ENCODE measurements around the gene VEZF1.
"Not testable (repeated sequence)": the region's sequence is repeated elsewhere in the genome, so short reads cannot be mapped to it uniquely, and the experiment has no call there.

The VEZF1 gene

DNA sequence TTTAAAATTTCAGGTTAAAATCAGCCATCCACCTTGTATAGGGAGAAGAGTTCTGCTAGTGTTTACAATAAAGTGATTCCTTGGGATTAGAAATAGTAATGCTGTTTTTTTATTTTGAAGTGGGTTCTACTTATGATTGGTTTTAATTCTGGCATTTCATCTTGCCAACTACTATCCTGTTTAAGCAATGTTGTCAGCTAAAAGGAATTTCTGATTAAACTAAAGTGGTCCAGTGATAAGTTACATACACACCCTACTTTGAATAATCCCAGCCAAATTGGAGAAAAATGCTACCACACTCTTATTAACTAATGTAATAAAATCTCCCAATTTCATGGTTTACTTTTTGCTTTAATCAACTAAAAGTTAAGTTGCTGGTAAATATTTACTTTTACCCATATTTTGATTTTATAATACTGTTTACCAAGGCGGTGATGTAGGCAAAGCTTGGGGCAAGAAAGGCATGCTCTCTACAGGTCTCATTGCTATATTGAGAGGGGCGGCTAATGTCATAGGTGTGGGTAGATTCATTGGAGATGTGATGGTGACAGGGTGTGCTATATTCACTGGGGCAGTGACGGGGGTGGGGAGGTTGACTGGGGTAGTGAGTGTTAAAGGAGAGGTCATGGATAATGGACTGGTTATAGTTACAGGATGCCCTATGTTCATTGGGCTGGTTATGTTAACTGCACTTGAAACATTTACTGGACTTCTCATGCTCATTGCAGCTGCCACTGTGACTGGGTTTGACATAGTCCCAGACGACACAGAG is 13.8 kb downstream of the VEZF1 start:
- DNase-seq = not testable (repeated sequence)

DNA sequence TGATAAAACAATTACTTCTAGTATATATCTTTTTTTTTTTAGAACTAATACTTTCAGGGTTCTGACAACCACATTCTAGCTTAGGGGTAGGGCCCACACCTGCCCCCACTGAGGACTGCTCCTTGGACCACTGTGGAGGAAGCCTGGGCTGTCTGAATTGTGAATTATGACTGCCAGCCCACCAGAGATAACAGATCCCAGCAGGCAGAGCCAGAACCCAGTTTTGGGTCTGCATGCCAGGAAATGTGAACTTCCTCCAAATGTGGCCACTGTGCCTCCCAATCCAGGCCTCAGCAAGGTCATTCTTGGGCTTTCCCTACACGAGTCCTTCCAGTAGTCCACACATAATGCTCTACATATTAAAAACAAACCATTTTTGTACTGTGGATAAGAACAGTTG is 15.9 kb downstream of the VEZF1 start:
- DNase-seq = no peak

- DNase-seq = no peak
Measured at GRCh38 chr17:57971572-57971971, 16.5 kb downstream of the VEZF1 start.

- DNase-seq = no peak
Measured at GRCh38 chr17:57970710-57971109, 17.3 kb downstream of the VEZF1 start.

GRCh38 chr17:57968456-57968855 is 19.6 kb downstream of the VEZF1 start:
- DNase-seq = no peak

DNA sequence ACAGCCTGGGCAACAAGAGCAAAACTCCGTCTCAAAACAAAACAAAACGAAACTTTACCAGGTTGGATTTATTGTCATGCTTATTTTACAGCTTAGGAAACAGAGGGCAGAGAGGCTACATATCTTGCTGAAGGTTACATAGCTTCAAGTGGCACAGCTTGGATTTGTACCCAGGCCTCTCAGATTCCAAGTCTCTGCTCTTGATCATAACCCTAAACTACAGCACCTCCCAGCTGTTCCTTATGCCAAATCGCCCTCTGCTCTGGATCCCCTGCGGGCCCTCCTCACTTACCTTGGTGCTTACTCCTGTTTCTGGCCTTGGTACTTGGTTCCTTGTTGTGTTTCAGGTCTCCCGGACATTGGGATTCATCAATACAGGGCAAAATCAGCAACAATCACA is 21.2 kb downstream of the VEZF1 start:
- no peak for DNase-seq

DNA sequence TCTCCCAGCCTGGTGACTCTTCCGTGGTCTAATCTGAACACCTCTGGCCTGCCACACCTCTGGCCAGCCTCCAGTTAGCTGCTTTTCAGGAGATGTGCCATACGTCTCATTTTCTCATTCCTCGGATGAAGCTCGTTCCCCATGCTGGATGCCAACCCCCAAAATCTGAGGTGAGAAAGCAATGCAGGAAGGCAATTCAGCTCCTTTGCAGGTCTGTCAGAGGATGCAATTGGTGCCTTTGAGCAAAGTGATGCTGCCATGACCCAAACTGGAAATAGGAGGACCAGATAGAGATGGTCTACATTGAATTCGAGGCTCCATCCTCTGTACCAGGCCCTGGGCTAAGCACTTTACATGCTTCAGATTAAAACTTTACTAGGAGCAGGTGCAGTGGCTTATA is 21.8 kb downstream of the VEZF1 start:
- DNase-seq = no peak

DNA sequence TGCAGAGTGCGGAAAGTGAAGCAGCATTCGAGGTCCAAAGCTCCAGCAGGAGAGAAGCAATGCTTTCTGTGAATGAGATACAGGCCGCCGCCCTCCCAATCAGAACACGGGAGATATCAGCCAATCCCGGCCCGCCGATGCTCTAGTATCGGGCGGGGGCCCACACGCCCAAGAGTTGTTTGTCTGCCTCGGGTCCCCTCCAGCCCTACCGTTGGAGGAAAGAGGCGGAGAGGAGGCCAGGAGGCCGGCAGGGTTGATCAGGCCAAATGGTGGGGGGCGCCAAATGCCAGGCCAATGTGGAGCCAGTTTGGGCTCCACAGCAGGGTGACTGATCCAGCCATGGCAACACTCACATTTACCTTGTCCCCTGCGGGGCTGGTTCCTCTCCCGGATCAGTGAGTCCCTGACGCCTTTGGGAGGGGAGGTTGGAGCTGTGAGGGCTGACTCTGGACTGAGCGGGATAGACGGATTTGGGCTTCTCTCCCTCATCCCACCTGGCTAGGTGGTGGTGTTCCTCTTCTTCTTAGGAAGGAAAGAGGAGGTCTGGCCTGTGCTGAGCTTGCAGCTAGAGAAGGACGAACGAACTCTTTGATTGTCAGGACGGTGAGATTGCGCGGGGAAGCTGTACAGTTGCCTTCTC is 22.4 kb downstream of the VEZF1 start:
- DNase-seq = no peak

- DNase-seq = no peak
Measured at GRCh38 chr17:57963149-57963511, 24.9 kb downstream of the VEZF1 start.

GRCh38 chr17:57962279-57963148 is 25.5 kb downstream of the VEZF1 start:
- DNase-seq = no peak

DNA sequence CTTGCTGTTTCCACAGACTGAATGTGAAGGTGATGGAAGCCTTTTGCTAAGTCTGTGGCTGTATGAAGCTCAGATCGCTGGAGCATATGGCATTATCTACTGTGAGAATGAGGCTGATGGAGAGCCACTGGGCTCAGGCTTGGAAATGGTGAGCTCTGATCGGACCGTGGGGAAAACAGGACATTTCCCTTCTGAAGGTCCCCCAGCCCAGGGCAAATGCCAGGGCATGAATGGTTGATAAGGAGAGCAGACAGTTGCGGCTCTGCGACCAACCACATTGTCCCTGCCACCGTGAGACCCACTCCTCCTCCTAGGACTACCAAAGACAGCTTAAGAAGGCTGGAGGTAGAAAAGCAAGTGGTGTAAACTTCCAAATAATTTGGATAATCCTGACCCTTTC is 28.1 kb downstream of the VEZF1 start:
- no peak for DNase-seq

DNA sequence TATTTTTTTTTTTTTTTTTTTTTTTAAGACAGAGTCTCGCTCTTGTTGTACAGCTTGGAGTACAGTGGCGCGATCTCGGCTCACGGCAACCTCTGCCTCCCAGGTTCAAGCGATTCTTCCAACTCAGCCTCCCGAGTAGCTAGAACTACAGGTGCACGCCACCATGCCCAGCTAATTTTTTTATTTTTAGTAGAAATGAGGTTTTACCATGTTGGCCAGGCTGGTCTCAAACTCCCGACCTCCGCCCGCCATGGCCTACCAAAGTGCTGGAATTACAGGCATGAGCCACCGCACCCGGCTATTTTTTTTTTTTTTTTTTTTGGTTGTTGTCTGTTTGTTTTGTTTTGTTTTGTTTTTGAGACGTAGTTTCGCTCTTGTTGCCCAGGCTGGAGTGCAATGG is 29.7 kb downstream of the VEZF1 start:
- not testable (repeated sequence) for DNase-seq

GRCh38 chr17:57957886-57958285 is 30.2 kb downstream of the VEZF1 start:
- DNase-seq = no peak

- no peak for DNase-seq
Measured at GRCh38 chr17:57957120-57957850, 30.8 kb downstream of the VEZF1 start.

- DNase-seq = peak; percentile 38
Measured at GRCh38 chr17:57956291-57957119, 31.5 kb downstream of the VEZF1 start.

DNA sequence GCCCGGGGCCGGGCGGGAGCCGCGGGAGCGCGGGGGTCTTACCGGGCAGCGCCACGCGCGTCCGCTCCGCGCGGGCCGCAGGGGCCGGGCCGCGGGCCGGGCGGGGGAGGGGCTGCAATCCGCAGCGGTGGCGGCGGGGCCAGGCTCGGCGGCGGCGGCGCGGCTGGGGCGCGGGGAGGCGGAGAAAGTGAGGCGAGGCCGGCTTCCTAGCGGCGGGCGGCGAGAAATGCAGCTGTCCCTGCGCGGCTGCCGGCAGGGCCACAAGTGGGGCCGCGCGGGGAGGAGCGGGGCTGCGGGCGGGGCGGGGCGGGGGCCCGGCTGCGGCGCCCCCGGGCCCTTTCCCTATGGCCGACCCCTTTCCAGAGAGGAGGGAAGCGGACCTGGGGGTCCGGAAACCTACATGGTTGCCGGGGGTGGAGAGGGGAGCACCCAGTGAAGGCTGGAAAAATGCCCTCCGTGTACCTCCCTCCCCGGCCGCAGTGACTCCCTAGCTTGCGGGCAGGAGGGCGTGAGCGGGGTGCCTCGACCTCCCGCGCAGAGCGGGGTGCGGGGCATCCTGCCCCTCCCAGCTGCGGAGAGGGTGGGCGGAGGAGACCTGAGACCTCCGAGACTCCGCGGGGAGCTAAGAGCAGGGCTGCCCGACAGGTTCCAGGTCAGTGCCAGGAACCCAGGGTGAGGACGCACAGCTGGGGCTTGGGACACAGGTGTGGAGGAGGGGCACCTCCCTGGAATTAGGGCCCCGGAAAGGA is 32.7 kb downstream of the VEZF1 start, which contains the start of gene CUEDC1:
Gene CUEDC1 (minus strand): TSS at position 230 of the 749 bp plus-strand sequence. CDS start 69,848 bp downstream, outside the sequence.
- peak; percentile 72 for DNase-seq

DNA sequence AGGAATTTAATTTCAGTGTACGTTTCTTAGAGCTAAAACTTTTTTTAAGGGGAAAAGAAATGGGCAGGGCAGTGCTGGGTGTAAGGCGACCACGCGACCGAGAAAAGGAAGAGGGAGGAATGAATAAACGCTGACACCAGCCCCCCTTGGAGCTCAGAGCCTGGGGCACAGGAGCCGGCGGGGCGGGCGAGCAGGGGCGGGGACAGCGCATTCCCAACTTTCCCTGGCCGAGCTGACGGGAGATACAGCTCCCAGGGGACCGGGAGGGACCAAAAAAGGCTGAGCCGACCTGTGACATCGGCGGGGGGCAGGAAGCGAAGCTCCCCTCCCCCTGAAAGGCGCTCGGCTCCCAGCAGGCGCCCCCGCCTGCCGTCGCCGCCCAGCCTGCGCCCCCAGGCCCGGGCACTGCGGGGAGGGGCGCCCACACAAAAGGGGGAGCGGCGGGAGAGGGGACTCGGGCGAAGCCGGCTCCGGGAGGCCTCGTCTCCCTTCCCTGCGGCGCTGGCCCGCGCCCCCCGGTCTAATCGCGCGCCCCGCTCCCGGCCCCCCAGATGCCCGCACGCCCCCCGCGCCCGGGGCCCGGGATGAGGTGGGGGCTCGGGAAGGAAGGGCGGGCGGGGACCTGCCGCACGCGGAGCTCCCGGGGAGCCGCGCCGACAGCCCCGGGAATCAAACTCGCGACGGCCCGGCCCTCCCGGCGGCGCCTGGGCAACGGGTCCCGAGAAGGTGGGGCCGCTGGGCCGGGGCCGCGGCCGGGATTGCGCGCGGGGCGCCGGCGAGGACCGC is 33.5 kb downstream of the VEZF1 start:
- no peak for DNase-seq

- DNase-seq = no peak
Measured at GRCh38 chr17:57953705-57954396, 34.2 kb downstream of the VEZF1 start.

- no peak for DNase-seq
Measured at GRCh38 chr17:57953219-57953618, 34.8 kb downstream of the VEZF1 start.

GRCh38 chr17:57949649-57950048 is 38.4 kb downstream of the VEZF1 start:
- no peak for DNase-seq
